Glutamatergic neuron (in vitro differentiated cells): Measurements from ENCODE around the gene FBXO27. TPM values are rescaled to one million over a fixed set of nuclear protein-coding genes. Genes with fewer than 3 reads are reported as not detected.
A peak's percentile ranks its signal among the peaks of the same experiment; 100 is the strongest.

Experiments
- DNase-seq: peaks from one replicate; pipeline ENCODE4 v3.0.0; 2022
- H3K27ac Mint-ChIP-seq: one replicate; pipeline ENCODE4 v1.8.0; 2020; ENCODE audit warnings: mild to moderate bottlenecking, mixed read lengths, inconsistent platforms; ENCODE audit not compliant: unreplicated experiment
- H3K27me3 Mint-ChIP-seq: one replicate; pipeline ENCODE4 v1.8.0; 2020; ENCODE audit warnings: mild to moderate bottlenecking, moderate library complexity, mixed read lengths, inconsistent platforms; ENCODE audit not compliant: unreplicated experiment
- H3K36me3 Mint-ChIP-seq: one replicate; pipeline ENCODE4 v1.8.0; 2020; ENCODE audit warnings: mild to moderate bottlenecking, mixed read lengths, inconsistent platforms; ENCODE audit not compliant: unreplicated experiment
- H3K4me1 Mint-ChIP-seq: one replicate; pipeline ENCODE4 v1.8.0; 2020; ENCODE audit warnings: mild to moderate bottlenecking, low read depth, mixed read lengths, inconsistent platforms; ENCODE audit not compliant: unreplicated experiment
- H3K4me3 Mint-ChIP-seq: one replicate; pipeline ENCODE4 v1.8.0; 2020; ENCODE audit warnings: mild to moderate bottlenecking, mixed read lengths, inconsistent platforms; ENCODE audit not compliant: unreplicated experiment
- H3K9me3 Mint-ChIP-seq: one replicate; pipeline ENCODE4 v1.8.0; 2020; ENCODE audit warnings: mild to moderate bottlenecking, moderate library complexity, mixed read lengths, inconsistent platforms; ENCODE audit not compliant: unreplicated experiment
- CTCF ChIP-seq: fragments of 200-600 bp; sonication (generic); IDR thresholded peaks from one replicate; pipeline ENCODE4 v1.5.0; 2021; ENCODE audit not compliant: partially characterized antibody, unreplicated experiment
- total RNA-seq: library from RNA; stranded (reverse); fragmentation: NEBNext Ultra II Directional; extraction: Animal tissue kit (Norgen Biotek cat#: 25700); gene quantifications from one replicate; pipeline ENCODE4 v1.2.1, GENCODE V29; 2021; ENCODE audit not compliant: unreplicated experiment

The FBXO27 gene
- total RNA-seq, 1 donor from 2014 or later = 2.2 TPM

GRCh38 chr19:39046037-39046821 lies 13.9 kb upstream of the FBXO27 start:
- no peak for DNase-seq
- Mint-ChIP-seq H3K27me3 (no peaks in the 10 kb centered on the region), H3K9me3 (peaks cover 2% of the 10 kb centered on the region), H3K27ac (no peak overlapping the region), H3K4me1 (no peaks in the 10 kb centered on the region), H3K4me3 (no peak overlapping the region), H3K36me3 (peaks cover 5% of the 10 kb centered on the region)
- TF ChIP-seq CTCF = no peak

GRCh38 chr19:39045506-39045905 lies 13.2 kb upstream of the FBXO27 start:
- Mint-ChIP-seq H3K27me3 (no peaks in the 10 kb centered on the region), H3K9me3 (peaks cover 2% of the 10 kb centered on the region), H3K4me1 (no peaks in the 10 kb centered on the region)

GRCh38 chr19:39038098-39038497 lies 5.7 kb upstream of the FBXO27 start:
- Mint-ChIP-seq H3K4me3 (no peak overlapping the region), H3K9me3 (no peaks in the 10 kb centered on the region), H3K36me3 (no peaks in the 10 kb centered on the region), H3K27ac (no peak overlapping the region), H3K27me3 (peaks cover 2% of the 10 kb centered on the region), H3K4me1 (no peaks in the 10 kb centered on the region)
- DNase-seq = peak; percentile 32
- no peak for TF ChIP-seq CTCF

More at GRCh38 chr19:39045506-39045905, 13.2 kb upstream of the FBXO27 start:
- peaks cover 5% of the 10 kb centered on the region for H3K36me3 Mint-ChIP-seq
- DNase-seq = no peak
- no peak overlapping the region for H3K4me3 Mint-ChIP-seq
- TF ChIP-seq CTCF = no peak
- no peak overlapping the region for H3K27ac Mint-ChIP-seq

- Mint-ChIP-seq H3K4me3 (no peak overlapping the region), H3K36me3 (no peaks in the 10 kb centered on the region), H3K27me3 (peaks cover 2% of the 10 kb centered on the region), H3K27ac (no peak overlapping the region), H3K9me3 (no peaks in the 10 kb centered on the region), H3K4me1 (no peaks in the 10 kb centered on the region)
- no peak for DNase-seq
- TF ChIP-seq CTCF = no peak
These were observed 4.8 kb upstream of the FBXO27 start for GRCh38 chr19:39037194-39037593.

- no peaks in the 10 kb centered on the region for H3K4me1 Mint-ChIP-seq
- no peak overlapping the region for H3K27ac Mint-ChIP-seq
- TF ChIP-seq CTCF = no peak
- DNase-seq = no peak
- peaks cover 2% of the 10 kb centered on the region for H3K27me3 Mint-ChIP-seq
- H3K36me3 Mint-ChIP-seq = no peaks in the 10 kb centered on the region
- H3K9me3 Mint-ChIP-seq = no peaks in the 10 kb centered on the region
- no peak overlapping the region for H3K4me3 Mint-ChIP-seq
These were observed 4.2 kb upstream of the FBXO27 start for GRCh38 chr19:39036581-39036980.
